Measurements from ENCODE around the gene ATP9B.
"Not testable (repeated sequence)": the region's sequence is repeated elsewhere in the genome, so short reads cannot be mapped to it uniquely, and the experiment has no call there.

The ATP9B gene

GRCh38 chr18:79278896-79279295, 209.7 kb downstream of the ATP9B start:
- DNase-seq (ENCODE audit: extremely low read depth, low read depth): no peak
- no peak overlapping the region for H3K4me3 ChIP-seq (replicated peaks; ENCODE audit: low read depth, low read length)
- TF ChIP-seq CTCF (IDR thresholded peaks at IDR 0.05; ENCODE audit: low read depth, low read length, missing control alignments): no peak

GRCh38 chr18:79283131-79283810, 214.1 kb downstream of the ATP9B start:
- no peak for TF ChIP-seq CTCF (IDR thresholded peaks at IDR 0.05; ENCODE audit: low read depth, low read length, missing control alignments)
- H3K4me3 ChIP-seq (replicated peaks; ENCODE audit: low read depth, low read length): no peak overlapping the region
- no peak for DNase-seq (ENCODE audit: extremely low read depth, low read depth)

GRCh38 chr18:79283929-79284328, 214.7 kb downstream of the ATP9B start:
- TF ChIP-seq CTCF (IDR thresholded peaks at IDR 0.05; ENCODE audit: low read depth, low read length, missing control alignments): no peak
- DNase-seq (ENCODE audit: extremely low read depth, low read depth): no peak
- H3K4me3 ChIP-seq (replicated peaks; ENCODE audit: low read depth, low read length): no peak overlapping the region

GRCh38 chr18:79285191-79285590, 216.0 kb downstream of the ATP9B start:
- not testable (repeated sequence) for DNase-seq (ENCODE audit: extremely low read depth, low read depth); H3K4me3 ChIP-seq (replicated peaks; ENCODE audit: low read depth, low read length)

GRCh38 chr18:79290409-79290808, 221.2 kb downstream of the ATP9B start:
- not testable (repeated sequence) for H3K4me3 ChIP-seq (replicated peaks; ENCODE audit: low read depth, low read length); DNase-seq (ENCODE audit: extremely low read depth, low read depth)

GRCh38 chr18:79290876-79291275, 221.7 kb downstream of the ATP9B start:
- TF ChIP-seq CTCF (IDR thresholded peaks at IDR 0.05; ENCODE audit: low read depth, low read length, missing control alignments): no peak
- no peak for DNase-seq (ENCODE audit: extremely low read depth, low read depth)
- H3K4me3 ChIP-seq (replicated peaks; ENCODE audit: low read depth, low read length): no peak overlapping the region

- H3K4me3 ChIP-seq (replicated peaks; ENCODE audit: low read depth, low read length): no peak overlapping the region
- no peak for DNase-seq (ENCODE audit: extremely low read depth, low read depth)
- no peak for TF ChIP-seq CTCF (IDR thresholded peaks at IDR 0.05; ENCODE audit: low read depth, low read length, missing control alignments)
These were observed 225.0 kb downstream of the ATP9B start for GRCh38 chr18:79294235-79294634.

GRCh38 chr18:79299272-79299671, 230.1 kb downstream of the ATP9B start:
- no peak for DNase-seq (ENCODE audit: extremely low read depth, low read depth)
- TF ChIP-seq CTCF (IDR thresholded peaks at IDR 0.05; ENCODE audit: low read depth, low read length, missing control alignments): no peak
- no peak overlapping the region for H3K4me3 ChIP-seq (replicated peaks; ENCODE audit: low read depth, low read length)

Data from HFF-Myc (cell line).